ENCODE data around the gene NEK8.
"Not testable (repeated sequence)": the region's sequence is repeated elsewhere in the genome, so short reads cannot be mapped to it uniquely, and the experiment has no call there.

NEK8 gene

DNA sequence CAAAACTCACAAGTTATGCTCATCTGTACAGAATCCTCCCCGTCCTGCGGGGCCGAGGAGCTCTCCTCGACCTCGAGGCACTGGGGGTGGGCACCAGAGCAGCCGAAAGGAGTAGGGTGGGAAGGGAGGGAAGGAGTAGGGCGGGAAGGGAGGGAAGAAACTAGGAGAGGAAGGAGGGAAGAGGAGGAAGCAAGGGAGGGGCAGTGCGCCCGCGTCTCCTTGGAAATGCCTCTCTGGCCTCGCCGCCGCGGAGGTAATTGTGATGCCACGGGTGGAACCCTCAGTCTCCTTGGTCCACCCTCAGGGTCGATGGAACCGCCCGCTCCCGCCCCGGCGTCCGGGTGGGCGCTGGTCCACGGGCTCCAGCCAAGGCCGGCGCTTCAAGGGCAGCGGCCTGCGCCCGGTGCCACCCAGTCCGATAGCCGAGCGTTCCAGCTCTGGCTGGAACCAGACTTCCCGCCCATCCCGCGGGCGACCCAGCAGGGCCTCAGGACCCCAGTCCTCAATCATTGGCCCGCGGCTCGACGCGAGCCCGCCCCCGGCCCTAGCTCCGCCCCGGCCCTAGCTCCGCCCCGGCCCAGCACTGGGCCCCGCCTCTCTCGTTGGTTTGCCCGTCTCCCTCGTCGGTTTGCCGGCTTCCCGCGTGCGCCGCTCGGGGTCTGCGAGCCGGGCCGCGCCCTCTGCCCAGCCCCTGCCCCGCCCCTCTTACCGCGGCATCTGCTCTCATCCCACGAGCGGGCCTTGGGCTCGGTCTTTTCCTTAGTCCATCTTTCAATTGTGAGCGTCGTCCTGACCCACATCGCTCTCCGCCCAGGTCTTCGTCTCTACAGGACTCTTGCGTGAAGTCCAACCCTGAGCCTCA, 17.5 kb upstream of the NEK8 start:
- DNase-seq (ENCODE audit: low read depth in 2 of 2), result peak; percentile 88

DNA sequence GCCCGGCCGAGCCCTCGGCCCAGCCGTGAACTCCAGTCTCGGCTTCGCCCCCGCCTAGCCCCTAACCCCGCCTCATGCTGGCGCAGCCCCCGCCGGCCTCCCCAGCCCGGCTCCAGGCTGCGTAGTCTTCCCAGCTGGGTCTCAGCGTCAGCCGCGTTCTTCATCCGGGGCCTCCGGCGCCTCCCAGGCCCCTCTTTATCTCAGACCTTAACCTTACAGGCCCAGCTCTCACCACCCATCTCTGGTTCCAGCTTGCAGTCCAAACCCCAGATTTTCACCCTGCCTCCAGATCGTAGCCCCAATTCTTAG, 16.9 kb upstream of the NEK8 start, which contains the start of gene PROCA1:
PROCA1 (minus strand) TSS at position 166 of the 309 bp plus-strand sequence. CDS start 228 bp downstream, outside the sequence.
- DNase-seq (ENCODE audit: low read depth in 2 of 2), result no peak

DNA sequence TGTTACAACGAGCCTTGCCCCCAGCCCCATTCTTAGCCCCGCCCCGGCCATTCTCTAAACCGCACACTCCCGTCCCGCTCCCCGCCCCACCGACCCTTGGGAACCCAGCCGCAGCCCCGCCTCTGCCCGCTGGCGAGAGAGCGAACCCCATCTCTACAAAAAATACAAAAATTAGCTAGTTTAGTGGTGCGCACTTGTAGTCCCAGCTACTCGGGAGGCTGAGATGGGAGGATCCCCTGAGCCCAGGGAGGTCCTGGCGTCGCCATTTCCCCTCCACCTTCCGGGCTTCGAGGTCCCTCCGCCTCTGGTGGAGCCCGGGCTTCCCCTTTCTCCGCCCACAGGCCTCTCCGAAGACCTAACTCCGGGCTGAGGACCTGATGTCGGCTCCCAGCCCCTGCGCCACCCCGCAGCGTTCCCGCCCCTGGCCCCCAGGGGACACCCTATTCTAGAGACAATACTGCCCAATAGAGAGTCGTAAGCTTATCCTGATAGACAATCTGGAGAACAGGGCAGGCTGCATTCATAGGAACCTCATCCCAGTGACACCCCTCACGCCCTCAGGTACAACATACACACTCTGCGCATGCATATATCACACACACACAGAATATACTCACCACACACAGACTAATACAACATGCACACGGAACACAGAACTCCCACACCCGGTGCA, 16.4 kb upstream of the NEK8 start:
- DNase-seq (ENCODE audit: low read depth in 2 of 2), result peak; percentile 58 to 66

DNA sequence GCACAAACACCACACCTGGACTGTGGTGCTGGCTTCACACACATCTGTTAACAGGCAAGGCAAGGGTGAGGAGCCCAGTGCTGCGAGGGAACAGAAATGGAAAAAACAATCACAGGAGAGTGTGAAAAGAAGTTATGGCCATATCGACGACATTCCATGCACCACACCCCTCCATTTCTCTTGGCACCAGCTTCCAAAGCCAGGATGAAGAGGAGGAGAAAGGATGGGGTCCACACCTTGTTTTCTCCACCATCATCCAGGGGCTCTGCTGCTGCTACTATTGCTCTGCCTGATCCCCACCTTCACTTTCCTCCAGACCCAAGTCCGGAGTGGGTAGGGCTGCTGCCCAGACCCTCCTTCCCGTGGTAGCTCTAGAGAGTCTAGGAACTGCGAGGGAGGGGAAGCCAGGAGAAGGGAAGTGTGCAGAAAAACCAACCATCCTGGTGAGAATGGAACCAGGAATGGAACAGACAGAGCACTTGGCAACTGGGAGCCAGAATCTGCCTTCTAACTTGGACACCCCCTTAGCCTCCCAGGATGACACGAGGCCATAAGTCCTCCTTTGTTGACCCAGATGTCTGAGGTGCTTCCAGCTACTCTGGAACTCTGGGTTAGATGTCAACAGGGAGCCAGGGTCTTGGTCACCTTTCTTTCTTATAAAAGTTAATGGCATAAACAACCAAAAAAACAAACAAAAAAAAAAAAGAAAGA, 15.7 kb upstream of the NEK8 start:
- no peak for DNase-seq (ENCODE audit: low read depth in 2 of 2)

DNA sequence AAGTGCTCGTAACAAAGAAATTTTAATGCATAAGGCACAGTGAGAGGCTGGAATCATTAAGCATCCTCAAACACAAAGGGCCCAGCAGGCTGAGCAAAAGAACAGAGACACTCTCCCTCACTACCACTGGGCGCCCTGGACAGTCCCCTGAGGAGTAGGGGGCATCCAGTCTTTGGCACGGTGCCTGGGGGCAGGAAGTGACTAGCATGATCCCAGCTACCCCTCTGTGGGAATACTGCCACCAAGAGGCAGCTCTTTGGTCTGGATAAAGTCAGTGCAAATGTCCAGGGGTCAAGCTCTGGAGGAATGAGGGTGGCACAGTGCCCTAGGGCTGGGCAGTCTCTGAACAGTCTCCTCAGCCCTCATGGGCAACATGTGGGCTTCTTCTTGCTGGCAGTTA, 14.3 kb upstream of the NEK8 start:
- DNase-seq (ENCODE audit: low read depth in 2 of 2), result no peak

DNA sequence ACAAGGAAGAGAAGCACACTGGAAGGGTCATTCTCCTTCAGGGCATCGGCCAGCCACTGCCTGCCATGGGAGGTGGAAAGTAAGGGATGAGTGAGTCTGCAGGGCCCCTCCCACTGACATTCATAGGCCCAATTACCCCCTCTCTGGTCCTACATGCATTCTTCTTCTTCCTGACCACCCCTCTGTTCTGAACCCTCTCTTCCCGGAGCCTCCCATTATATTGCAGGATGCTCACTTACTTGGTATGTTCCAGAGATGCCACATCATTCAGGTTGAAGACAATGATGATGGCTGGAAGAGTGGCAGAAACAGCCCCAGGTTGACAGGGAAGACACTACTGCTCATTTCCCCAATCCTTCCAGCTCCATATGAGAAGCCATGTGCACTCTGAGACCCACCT, 13.4 kb upstream of the NEK8 start:
- no peak for DNase-seq (ENCODE audit: low read depth in 2 of 2)

DNA sequence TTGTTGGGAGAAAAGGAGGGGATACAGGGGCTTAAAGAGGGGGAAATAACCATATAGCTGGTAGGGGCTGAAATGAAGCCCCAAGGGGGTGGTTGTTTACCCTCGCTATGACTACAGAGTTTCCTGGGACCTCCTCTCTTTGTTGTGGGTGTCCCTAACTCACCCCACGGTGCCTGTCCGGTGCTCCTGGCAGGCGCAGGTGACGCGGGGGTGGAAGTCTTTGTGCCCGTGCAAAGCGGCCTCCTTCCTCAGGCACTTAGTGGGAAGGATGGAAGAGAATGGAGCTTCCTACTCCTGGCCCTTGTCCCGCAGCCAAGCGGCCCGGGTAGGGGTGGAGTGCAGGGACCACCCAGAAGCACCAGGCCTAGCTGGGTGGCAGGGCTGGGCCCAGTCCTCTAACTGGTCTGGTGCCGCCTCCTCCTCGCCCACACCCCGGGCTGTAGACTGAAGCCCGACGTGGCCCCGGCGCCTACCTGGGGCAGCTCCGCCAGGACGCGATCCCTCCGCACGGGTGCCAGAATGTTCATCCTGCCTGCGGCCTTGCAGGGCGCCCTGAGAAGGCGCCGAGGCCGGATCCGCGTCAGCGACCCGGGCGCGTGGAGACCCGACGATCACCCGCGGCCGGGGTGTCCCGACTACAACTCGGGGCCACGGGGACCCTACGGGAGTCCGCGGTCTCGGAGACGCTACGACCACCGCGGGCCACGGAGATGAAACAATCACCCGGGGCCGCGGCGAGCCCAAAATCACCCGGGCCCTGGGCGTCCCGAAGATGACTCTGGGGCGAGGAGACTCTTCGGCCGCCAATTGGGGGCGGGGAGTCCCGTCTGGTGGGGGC, 11.6 kb upstream of the NEK8 start:
- DNase-seq (ENCODE audit: low read depth in 2 of 2), result no peak

DNA sequence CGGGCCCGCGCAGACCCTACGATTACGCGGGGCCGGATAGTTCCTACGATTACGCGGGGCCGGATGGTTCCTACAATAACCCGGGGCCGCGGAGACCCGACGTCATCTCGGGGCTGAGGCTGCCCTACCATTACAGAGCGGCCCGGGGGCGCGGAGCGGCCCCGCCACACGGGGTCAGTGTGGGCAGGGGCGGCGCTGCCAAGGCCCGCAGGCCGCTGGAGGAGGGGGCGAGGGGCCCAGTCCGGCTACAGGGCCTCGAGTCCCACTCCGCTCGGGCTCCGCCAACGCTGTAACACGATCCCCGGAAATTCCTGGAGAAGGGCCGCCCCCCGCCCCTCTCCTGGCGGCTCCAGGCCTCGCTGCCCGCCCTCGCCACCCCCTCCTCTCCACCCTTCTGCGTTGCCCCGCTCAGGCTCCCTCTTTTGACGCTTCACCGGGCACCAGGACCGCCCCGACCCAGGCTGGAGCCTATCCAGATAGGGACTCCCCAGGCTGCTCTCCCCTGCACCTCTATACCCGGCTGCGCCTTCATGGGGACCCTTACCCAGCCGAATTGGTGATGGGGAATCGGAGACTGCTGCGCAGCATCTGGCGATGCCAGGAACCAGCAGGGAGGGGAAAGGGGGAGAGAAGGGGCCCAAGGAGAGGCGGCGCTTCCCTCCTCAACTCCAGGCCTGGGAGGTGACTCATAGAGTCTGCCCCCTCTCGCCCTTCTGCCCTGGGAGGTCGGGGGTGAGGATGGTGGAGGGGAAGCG, 10.8 kb upstream of the NEK8 start, which contains the start of gene RAB34:
RAB34 (minus strand) TSS at position 291 of the 755 bp plus-strand sequence. CDS start 602 bp downstream, outside the sequence.
- no peak for DNase-seq (ENCODE audit: low read depth in 2 of 2)

DNA sequence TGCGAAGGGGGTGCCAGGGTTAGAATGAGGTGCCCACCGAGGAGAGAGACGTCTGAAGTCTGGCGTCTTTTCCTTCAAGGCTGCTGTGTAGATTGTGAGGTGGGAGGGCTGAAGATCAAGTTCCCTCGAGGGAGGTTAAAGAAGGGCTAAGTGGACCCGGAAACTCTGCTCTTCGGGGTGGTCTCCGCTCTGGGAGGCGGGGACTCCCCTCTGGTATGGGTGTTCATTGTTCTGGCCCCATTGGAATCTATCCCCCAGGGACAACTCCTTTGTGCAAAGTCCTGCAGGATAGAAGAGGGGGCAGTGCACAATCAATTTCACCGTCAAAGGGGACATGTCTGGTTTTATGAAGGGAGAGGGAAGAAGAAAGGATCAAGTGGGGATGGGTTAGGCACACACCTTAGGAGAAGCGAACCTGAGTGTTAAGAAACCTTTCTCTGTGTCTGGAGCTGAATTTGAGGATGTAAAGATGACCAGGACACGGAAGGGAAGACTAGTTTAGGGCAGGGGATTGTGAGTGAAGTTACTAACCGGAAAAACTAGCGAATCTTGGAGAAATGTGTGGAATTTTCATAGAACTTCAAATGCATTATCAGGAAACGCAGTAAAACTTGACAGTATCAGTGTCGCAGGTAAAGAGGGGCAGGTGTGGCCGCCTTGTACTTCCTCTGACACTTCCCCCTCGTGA, 10.1 kb upstream of the NEK8 start:
- DNase-seq (ENCODE audit: low read depth in 2 of 2), result no peak

DNA sequence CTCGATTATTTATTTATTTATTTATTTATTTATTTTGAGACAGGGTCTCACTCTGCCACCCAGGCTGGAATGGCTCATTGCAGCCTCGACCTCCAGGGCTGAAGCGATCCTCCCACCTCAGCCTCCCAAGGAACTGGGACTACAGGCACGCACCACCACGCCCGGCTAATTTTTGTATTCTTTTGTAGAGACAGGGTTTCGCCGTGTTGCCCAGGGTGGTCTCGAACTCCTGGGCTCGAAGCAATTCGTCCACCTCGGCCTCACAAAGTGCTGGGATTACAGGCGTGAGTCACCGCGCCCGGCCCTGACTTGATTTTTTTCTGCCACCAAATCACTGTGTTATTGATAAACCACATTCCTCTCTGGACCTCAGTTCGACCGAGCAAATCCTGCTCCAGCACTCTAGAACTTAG, 9.6 kb upstream of the NEK8 start:
- no peak for DNase-seq (ENCODE audit: low read depth in 2 of 2)

DNA sequence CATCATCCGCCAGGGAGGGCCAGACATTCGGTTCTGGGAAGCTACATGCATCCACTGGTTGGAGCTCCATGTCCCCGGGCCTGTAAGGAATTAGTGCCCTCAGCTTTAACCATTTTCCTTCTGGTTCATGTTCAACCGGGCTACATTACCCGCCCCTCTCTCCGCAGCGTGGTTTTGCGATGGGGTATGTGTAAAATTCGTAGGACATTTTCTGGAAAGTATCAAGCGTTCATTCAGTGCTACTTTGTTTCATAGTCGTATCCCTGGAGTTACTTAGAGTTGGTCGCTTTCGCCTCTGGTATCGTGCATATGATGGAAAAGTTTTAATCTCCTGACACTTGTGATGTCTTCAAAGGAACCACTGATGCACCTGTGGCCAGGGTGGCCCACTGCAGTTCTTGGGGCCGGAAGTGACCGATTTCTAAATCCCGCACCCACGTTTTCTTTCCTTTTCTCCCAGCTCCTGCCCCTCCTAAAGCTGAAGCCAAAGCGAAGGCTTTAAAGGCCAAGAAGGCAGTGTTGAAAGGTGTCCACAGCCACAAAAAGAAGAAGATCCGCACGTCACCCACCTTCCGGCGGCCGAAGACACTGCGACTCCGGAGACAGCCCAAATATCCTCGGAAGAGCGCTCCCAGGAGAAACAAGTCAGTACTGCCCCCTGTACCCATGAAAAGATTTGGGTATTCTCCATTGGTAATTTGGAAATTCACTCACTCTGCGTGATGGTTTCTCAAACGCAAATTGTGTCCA, 8.2 kb upstream of the NEK8 start:
- no peak for DNase-seq (ENCODE audit: low read depth in 2 of 2)

DNA sequence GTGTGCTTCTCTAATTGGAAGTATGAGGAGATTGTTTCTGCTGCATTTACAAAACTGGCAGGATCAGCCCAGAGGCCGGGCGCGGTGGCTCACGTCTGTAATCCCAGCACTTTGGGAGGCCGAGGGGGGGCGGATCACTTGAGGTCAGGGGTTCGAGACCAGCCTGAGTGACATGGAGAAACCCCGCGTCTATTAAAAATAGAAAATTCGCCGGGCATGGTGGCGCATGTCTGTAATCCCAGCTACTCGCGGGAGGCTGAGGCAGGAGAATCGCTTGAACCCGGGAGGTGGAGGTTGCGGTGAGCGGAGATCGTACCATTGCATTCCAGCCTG, 7.6 kb upstream of the NEK8 start:
- DNase-seq (ENCODE audit: low read depth in 2 of 2), result not testable (repeated sequence)

DNA sequence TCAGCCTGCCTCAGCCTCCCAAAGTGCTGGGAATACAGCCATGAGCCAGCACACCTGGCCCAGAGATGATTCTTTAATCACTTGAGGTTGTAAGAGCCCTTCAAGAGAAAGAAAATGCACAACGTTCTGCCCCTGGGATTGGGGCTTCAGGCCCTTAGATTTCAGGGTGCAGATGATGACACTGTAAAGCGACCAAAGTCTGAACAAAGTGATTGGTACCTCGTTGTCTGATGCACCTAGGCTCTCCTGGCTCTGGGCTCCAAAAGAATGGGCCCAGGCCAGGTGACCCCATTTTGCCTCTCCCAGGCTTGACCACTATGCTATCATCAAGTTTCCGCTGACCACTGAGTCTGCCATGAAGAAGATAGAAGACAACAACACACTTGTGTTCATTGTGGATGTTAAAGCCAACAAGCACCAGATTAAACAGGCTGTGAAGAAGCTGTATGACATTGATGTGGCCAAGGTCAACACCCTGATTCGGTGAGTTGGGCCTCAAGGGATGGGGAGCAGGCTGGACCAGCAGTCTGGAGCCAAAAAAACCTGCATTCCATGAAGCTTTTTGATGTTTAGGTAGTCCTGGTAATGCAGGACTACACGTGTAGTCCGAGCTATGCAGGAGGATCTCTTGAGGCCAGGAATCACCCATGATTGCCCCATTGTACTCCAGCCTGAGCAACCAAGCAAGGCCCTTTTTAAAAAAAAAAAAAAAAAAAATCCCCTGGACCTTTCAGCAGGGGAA, 6.0 kb upstream of the NEK8 start:
- DNase-seq (ENCODE audit: low read depth in 2 of 2), result no peak

DNA sequence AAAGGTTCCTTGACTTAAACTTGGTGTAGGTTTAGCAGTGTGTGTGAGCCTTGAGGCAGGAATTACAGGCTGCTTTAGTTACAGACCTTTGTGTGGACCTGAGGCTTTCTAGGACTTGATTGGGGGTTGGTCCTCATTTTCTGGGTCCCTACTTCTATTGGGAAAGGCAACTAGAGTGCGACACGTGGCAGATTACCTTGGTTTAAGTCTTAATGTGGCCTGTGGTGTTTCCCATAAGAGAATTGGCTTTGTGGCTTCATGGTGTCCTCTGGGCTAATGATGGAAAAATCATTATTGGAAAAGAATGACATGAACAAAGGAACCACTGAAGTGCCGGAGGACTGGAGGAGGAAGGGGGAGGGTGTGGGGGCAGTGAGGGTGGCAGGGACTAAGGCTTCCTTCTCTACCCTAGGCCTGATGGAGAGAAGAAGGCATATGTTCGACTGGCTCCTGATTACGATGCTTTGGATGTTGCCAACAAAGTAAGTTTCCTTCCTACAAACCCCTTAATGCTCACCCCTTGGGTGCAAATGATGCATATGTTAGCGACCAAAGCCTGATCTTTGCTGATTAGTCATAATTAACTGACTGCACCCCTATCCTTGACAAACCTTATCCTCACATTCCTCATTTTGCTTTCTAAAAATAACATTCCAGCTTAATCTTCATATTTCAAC, 5.3 kb upstream of the NEK8 start:
- DNase-seq (ENCODE audit: low read depth in 2 of 2), result no peak

DNA sequence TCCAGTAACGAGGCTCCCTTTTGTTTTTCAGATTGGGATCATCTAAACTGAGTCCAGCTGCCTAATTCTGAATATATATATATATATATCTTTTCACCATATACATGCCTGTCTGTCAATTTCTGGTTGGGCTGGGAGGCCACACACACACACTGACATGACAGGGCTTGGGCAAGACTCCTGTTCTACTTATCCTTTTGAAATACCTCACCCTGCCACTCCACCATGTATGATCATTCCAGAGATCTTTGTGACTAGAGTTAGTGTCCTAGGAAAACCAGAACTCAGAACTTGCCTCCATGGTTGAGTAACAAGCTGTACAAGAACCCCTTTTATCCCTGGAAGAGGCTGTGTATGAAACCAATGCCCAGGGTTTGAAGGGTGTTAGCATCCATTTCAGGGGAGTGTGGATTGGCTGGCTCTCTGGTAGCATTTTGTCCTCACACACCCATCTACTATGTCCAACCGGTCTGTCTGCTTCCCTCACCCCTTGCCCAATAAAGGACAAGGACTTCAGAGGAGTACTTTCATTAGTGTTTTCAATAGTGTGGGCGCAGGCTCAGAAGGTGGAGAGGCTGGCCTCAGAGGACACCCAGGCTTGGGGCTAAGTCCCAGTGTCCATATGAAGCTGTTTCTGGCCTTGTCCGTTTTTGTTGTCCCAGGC, 4.6 kb upstream of the NEK8 start:
- DNase-seq (ENCODE audit: low read depth in 2 of 2), result not testable (repeated sequence)

DNA sequence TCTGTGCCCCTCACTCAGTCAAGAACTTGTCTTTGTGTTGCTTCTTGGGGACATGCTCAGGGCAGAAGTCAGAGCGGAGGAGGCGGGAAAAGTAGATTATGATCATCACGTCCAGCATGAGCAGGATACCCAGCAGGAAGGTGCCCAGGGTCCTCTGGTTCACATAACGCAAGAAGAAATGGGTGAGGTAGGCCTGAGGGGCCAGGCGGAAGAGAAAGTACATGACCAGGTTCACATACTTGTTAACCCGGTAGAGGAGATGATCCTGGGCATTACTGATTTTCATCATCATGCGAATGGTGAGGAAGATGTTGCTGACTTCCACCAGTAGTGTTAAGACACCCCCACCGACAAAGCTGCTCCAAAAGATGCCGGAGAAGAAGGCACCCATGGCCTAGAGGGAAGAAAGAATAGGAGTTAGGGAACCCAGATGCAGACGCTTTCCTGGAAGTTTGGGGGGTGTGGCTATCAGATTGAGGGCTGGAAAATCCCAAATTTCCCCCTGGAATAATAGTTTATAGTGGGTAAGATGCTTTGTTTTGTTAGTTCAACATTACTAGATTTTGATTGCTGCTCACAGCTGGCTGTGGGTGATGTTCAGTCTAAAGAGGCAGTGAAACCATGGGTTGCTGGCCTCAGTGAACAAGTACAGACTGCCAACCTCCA, 4.0 kb upstream of the NEK8 start:
- DNase-seq (ENCODE audit: low read depth in 2 of 2), result no peak

DNA sequence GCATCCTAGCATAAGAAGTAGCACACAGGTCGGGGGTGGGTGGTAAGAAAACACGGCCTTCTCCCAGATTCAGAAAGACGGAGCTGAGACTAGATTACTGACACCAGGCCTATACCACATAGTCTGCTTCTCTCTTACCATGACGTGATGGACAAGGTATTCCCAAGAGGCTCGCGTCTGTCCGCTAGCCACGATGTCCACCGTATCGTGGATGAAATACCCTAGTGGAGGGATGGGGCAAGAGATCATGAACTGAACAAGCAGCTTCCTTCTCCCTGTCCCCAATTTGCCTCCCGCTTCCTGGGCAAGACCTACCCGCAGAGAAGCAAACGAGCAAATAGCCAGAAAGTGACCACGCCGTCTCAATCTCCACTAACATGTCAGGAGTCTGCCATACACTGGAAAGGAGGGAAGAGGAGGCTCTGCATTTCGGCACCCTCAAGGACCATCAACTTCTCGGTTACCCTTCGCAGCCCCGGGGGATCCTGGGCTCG, 3.4 kb upstream of the NEK8 start:
- no peak for DNase-seq (ENCODE audit: low read depth in 2 of 2)
